GM10266 (cell line): Measurements from ENCODE around the gene DDX43.

Experiments used
- DNase-seq: peaks from one replicate; pipeline ENCODE4 v3.0.0; 2012; ENCODE audit errors: extremely low spot score
- TF ChIP-seq, protein P1 (sequence below): IDR thresholded peaks from 2 replicates; pipeline ENCODE4 v1.5.1; 2012; ENCODE audit warnings: mild to moderate bottlenecking, low read depth; ENCODE audit not compliant: control insufficient read depth, insufficient read depth; ENCODE audit errors: missing control alignments

Gene DDX43

DNA sequence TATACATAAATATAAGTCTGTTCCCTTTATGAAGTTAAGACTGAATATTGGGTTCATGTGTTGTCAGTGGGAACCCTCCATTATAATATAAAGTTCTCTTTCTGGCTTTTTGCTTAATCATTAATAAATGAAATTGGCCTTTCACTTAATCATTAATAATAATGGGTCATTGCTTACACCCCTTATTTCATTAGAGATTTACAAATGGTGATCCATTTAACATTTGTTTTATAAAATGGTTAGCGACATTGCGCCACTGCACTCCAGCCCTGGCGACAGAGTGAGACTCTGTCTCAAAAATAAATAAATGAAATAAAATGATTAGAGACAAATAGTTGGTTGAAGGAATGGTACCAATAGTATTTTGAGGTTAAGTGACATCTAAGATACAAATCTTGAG is 18.5 kb downstream of the DDX43 start:
- TF ChIP-seq, protein P1, sequence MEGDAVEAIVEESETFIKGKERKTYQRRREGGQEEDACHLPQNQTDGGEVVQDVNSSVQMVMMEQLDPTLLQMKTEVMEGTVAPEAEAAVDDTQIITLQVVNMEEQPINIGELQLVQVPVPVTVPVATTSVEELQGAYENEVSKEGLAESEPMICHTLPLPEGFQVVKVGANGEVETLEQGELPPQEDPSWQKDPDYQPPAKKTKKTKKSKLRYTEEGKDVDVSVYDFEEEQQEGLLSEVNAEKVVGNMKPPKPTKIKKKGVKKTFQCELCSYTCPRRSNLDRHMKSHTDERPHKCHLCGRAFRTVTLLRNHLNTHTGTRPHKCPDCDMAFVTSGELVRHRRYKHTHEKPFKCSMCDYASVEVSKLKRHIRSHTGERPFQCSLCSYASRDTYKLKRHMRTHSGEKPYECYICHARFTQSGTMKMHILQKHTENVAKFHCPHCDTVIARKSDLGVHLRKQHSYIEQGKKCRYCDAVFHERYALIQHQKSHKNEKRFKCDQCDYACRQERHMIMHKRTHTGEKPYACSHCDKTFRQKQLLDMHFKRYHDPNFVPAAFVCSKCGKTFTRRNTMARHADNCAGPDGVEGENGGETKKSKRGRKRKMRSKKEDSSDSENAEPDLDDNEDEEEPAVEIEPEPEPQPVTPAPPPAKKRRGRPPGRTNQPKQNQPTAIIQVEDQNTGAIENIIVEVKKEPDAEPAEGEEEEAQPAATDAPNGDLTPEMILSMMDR, result no peak
- no peak for DNase-seq

DNA sequence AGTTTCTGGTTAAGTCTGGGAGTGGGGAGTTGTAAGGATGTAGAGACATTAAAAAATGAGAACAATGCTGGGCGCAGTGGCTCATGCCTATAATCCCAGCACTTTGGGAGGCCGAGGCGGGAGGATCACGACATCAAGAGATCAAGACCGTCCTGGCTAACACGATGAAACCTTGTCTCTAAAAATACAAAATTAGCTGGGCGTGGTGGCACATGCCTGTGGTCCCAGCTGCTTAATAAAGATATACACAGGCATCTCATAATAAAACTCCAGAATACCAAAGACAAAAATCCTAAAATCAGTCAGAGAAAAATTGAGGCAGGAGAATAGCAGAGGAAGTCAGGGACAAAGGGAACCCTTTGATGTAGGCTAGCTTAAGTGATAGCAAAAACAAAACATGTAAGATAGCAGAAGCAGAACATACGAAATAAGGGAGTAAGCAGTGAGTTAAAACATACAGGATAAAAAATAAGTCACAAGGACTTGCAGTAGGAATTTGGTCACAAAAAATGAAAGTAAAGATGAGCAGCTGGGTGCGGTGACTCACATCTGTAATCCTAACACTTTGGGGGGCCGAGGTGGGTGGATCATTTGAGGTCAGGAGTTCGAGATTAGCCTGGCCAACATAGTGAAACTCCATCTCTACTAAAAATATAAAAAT is 23.6 kb downstream of the DDX43 start:
- TF ChIP-seq, protein P1, result no peak
- DNase-seq, result no peak

DNA sequence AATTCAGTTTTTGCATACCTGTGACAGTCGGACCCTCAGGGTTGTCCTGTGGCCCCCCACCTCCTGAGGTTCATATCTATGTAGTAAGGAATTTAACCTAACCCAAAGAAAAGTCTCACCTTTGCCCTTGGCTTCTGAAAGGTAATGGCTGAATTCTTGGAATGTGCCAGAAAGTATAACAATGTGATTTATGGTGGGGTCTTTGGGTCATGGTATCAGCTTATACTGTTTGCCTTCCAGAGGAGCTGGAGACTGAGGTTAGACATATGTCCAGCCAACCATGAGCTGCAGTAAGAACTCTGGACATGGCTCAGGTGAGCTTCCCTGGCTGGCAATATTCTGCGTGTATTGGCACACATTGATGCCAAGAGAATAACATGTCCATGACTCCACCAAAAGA is 26.9 kb downstream of the DDX43 start:
- TF ChIP-seq, protein P1, result no peak
- DNase-seq, result no peak

DNA sequence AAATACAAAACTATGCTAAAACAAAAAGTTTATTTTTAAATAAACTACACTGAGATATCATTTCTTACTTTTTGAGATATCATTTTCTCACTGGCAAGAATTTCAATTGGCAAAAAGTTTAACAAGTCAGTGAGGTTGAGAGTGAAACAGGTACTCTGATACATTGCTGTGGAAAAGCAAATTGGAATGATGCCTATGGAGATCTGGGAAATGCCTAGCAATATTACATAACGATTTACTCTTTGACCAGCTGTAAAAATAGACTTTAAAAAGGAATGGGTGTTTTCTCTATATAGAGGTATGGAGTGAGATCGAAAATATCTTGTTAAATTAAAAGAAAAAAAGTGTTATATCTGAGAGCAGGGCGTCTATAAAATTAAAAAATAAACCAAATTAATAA is 40.6 kb downstream of the DDX43 start:
- DNase-seq, result no peak
- TF ChIP-seq, protein P1, result no peak

DNA sequence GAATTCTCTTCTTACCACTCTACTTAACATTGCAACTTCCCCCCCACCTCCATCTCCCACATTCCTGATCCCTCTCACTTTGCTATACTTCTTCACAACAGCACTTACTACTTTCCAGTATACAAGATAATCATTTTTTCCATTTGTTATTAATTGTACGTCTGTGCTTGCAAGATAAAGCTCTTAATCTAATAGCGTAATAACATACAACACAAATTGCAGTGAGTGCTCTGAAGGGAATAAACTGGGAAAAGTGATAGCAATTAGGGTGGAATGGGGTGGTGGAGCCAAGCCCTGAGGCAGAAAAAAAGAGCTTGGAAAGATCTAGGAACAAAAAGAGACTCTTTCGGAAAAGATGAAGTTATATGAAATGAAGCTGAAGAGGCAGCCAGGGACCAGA is 48.9 kb downstream of the DDX43 start:
- DNase-seq, result no peak
- TF ChIP-seq, protein P1, result no peak

DNA sequence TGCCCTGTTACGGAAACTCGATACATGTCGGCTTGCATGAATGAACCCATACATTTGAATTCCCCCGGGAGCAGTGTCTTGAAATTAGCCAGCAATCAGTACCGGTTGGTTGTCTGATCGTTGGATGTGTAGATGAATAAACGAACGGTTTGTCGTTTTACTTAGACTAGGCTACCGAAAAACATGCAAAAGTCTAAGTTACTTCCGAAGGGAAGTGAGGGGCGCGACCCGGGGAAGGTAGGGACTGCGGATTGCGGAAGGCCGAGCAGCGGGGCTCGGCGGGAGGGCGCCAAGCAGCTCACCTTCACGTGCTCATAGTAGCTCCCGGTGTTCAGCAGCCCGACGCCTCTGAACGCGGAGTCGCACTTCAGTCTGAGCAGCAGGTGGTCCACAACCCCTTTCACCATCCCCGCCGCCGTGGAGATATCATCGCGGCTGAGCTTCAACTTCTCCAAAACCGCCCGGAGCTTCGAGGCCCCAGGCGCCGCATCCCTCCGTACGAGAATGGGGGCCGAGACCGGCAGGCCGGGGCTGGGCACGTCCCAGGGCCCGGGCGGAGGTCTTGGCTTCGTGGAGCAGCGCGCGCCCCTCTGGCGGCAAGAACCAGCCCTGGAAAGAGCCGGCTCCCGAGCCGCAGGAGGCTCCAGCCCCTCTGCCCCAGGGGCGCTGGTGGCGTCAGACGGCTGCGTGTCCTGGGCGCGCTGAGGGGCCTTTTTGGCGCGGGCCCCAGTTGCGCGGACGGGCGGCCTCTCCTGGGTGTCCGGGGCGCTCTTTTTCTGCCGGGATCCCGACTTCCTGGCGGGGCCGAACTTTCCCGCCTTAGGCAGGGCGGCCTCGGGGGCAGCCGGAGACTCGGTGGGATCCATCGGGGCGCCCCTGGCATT is 56.8 kb downstream of the DDX43 start:
- peak; percentile 50 for DNase-seq
- TF ChIP-seq, protein P1, result no peak

DNA sequence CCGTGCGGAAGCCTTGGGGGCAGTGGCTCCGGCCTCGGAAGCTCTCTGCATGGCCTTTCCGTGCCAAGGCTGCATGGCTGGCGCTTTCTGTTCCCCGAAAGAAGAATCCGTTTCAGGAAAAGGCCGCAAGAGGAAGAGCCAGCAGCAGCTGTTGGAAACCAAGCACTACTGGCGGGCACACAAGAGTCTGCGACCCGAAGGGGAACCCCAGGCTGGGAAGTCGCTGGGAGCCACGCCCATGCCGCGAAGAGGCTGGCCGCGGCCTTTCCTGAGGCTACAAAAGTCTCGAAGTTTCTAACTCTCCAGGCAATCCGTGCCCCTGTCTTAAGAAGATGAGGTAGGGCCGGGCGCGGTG is 57.5 kb downstream of the DDX43 start, which contains the start of gene CGAS:
Gene CGAS, minus strand, starts transcription at position 191 of the 355 bp plus-strand sequence. Its CDS starts 116 bp downstream, at position 75.
- TF ChIP-seq, protein P1, result no peak
- peak; percentile 78 for DNase-seq
